ENCODE results near the gene IGSF9B. TPM values are rescaled to one million over a fixed set of nuclear protein-coding genes. Genes with fewer than 3 reads are reported as not detected.

IGSF9B gene
- total RNA-seq, 1 donor from 2014 or later = 91.8 TPM

GRCh38 chr11:133922078-133922870 is 34.5 kb downstream of the IGSF9B start:
- H3K4me1 Mint-ChIP-seq = peaks cover 3% of the 10 kb centered on the region
- H3K4me3 Mint-ChIP-seq = no peak overlapping the region
- no peak for DNase-seq
- H3K9me3 Mint-ChIP-seq = no peaks in the 10 kb centered on the region
- H3K27ac Mint-ChIP-seq = no peak overlapping the region
- intact Hi-C loops (cut with micrococcal nuclease) = no loop called here
- H3K27me3 Mint-ChIP-seq = no peaks in the 10 kb centered on the region
- peaks cover 53% of the 10 kb centered on the region for H3K36me3 Mint-ChIP-seq (ENCODE audit: low read depth)

GRCh38 chr11:133921513-133921912 is 35.3 kb downstream of the IGSF9B start:
- Mint-ChIP-seq H3K9me3 (no peaks in the 10 kb centered on the region), H3K4me1 (peaks cover 3% of the 10 kb centered on the region), H3K27ac (no peak overlapping the region), H3K4me3 (no peak overlapping the region), H3K27me3 (no peaks in the 10 kb centered on the region), H3K36me3 (ENCODE audit: low read depth) (peaks cover 52% of the 10 kb centered on the region)
- no peak for DNase-seq
- intact Hi-C loops (cut with micrococcal nuclease) = no loop called here

GRCh38 chr11:133921026-133921425 is 35.7 kb downstream of the IGSF9B start:
- intact Hi-C loops (cut with micrococcal nuclease) = no loop called here
- H3K27ac Mint-ChIP-seq = no peak overlapping the region
- H3K4me3 Mint-ChIP-seq = no peak overlapping the region
- peaks cover 4% of the 10 kb centered on the region for H3K4me1 Mint-ChIP-seq
- DNase-seq = no peak
- no peaks in the 10 kb centered on the region for H3K27me3 Mint-ChIP-seq
- no peaks in the 10 kb centered on the region for H3K9me3 Mint-ChIP-seq
- peaks cover 54% of the 10 kb centered on the region for H3K36me3 Mint-ChIP-seq (ENCODE audit: low read depth)

- no peaks in the 10 kb centered on the region for H3K27me3 Mint-ChIP-seq
- no peaks in the 10 kb centered on the region for H3K9me3 Mint-ChIP-seq
- intact Hi-C loops (cut with micrococcal nuclease) = no loop called here
- no peak for DNase-seq
- no peak overlapping the region for H3K27ac Mint-ChIP-seq
- H3K36me3 Mint-ChIP-seq (ENCODE audit: low read depth) = peaks cover 50% of the 10 kb centered on the region
- H3K4me1 Mint-ChIP-seq = peaks cover 5% of the 10 kb centered on the region
- no peak overlapping the region for H3K4me3 Mint-ChIP-seq
Measured at GRCh38 chr11:133920109-133920990, 36.4 kb downstream of the IGSF9B start.

- Mint-ChIP-seq H3K4me3 (no peak overlapping the region), H3K36me3 (ENCODE audit: low read depth) (peaks cover 49% of the 10 kb centered on the region), H3K27me3 (no peaks in the 10 kb centered on the region), H3K4me1 (peaks cover 5% of the 10 kb centered on the region), H3K9me3 (no peaks in the 10 kb centered on the region), H3K27ac (no peak overlapping the region)
- intact Hi-C loops (cut with micrococcal nuclease) = no loop called here
- DNase-seq = no peak
Measured at GRCh38 chr11:133919330-133920108, 37.2 kb downstream of the IGSF9B start.

GRCh38 chr11:133918608-133919260 is 38.0 kb downstream of the IGSF9B start:
- intact Hi-C loops (cut with micrococcal nuclease) = no loop called here
- Mint-ChIP-seq H3K9me3 (no peaks in the 10 kb centered on the region), H3K4me1 (peaks cover 2% of the 10 kb centered on the region), H3K36me3 (ENCODE audit: low read depth) (peaks cover 46% of the 10 kb centered on the region), H3K27me3 (no peaks in the 10 kb centered on the region), H3K27ac (peak overlapping the region; percentile 29), H3K4me3 (no peak overlapping the region)
- DNase-seq = no peak

GRCh38 chr11:133917921-133918607 is 38.7 kb downstream of the IGSF9B start:
- H3K4me3 Mint-ChIP-seq = no peak overlapping the region
- no peak overlapping the region for H3K27ac Mint-ChIP-seq
- intact Hi-C loops (cut with micrococcal nuclease) = no loop called here
- no peak for DNase-seq
- no peaks in the 10 kb centered on the region for H3K9me3 Mint-ChIP-seq
- H3K27me3 Mint-ChIP-seq = no peaks in the 10 kb centered on the region
- H3K4me1 Mint-ChIP-seq = peaks cover 2% of the 10 kb centered on the region
- H3K36me3 Mint-ChIP-seq (ENCODE audit: low read depth) = peaks cover 47% of the 10 kb centered on the region

- Mint-ChIP-seq H3K27ac (no peak overlapping the region), H3K4me1 (peaks cover 2% of the 10 kb centered on the region), H3K4me3 (no peak overlapping the region), H3K9me3 (no peaks in the 10 kb centered on the region), H3K27me3 (no peaks in the 10 kb centered on the region), H3K36me3 (ENCODE audit: low read depth) (peaks cover 47% of the 10 kb centered on the region)
- DNase-seq = no peak
- intact Hi-C loops (cut with micrococcal nuclease) = no loop called here
Measured at GRCh38 chr11:133916784-133917440, 39.9 kb downstream of the IGSF9B start.

- Mint-ChIP-seq H3K4me1 (peaks cover 2% of the 10 kb centered on the region), H3K36me3 (ENCODE audit: low read depth) (peaks cover 59% of the 10 kb centered on the region), H3K4me3 (no peak overlapping the region), H3K9me3 (no peaks in the 10 kb centered on the region), H3K27ac (no peak overlapping the region), H3K27me3 (no peaks in the 10 kb centered on the region)
- intact Hi-C loops (cut with micrococcal nuclease) = no loop called here
- DNase-seq = no peak
Measured at GRCh38 chr11:133913761-133914160, 43.0 kb downstream of the IGSF9B start.

GRCh38 chr11:133911171-133911570 is 45.6 kb downstream of the IGSF9B start:
- H3K9me3 Mint-ChIP-seq = no peaks in the 10 kb centered on the region
- peaks cover 2% of the 10 kb centered on the region for H3K4me1 Mint-ChIP-seq
- H3K36me3 Mint-ChIP-seq (ENCODE audit: low read depth) = peaks cover 65% of the 10 kb centered on the region
- intact Hi-C loops (cut with micrococcal nuclease) = no loop called here
- no peak overlapping the region for H3K27ac Mint-ChIP-seq
- no peak for DNase-seq
- H3K27me3 Mint-ChIP-seq = no peaks in the 10 kb centered on the region
- H3K4me3 Mint-ChIP-seq = no peak overlapping the region

- Mint-ChIP-seq H3K4me1 (peaks cover 2% of the 10 kb centered on the region), H3K27ac (no peak overlapping the region), H3K27me3 (no peaks in the 10 kb centered on the region), H3K36me3 (ENCODE audit: low read depth) (peaks cover 68% of the 10 kb centered on the region), H3K9me3 (no peaks in the 10 kb centered on the region), H3K4me3 (no peak overlapping the region)
- intact Hi-C loops (cut with micrococcal nuclease) = no loop called here
- no peak for DNase-seq
Measured at GRCh38 chr11:133910101-133910500, 46.7 kb downstream of the IGSF9B start.

GRCh38 chr11:133908827-133909226 is 47.9 kb downstream of the IGSF9B start:
- Mint-ChIP-seq H3K27me3 (no peaks in the 10 kb centered on the region), H3K4me1 (peaks cover 2% of the 10 kb centered on the region)

More at GRCh38 chr11:133908827-133909226, 47.9 kb downstream of the IGSF9B start:
- intact Hi-C loops (cut with micrococcal nuclease) = no loop called here
- Mint-ChIP-seq H3K27ac (no peak overlapping the region), H3K9me3 (no peaks in the 10 kb centered on the region), H3K4me3 (no peak overlapping the region), H3K36me3 (ENCODE audit: low read depth) (peaks cover 74% of the 10 kb centered on the region)
- DNase-seq = no peak
